ENCODE data around the gene DCX. TPM values are rescaled to one million over a fixed set of nuclear protein-coding genes. Genes with fewer than 3 reads are reported as not detected.
"Not testable (repeated sequence)": the region's sequence is repeated elsewhere in the genome, so short reads cannot be mapped to it uniquely, and the experiment has no call there.

The DCX gene
- total and polyA plus RNA-seq, 2 of the 4 experiments (the other 2 are of a cell fraction), result not detected

DNA sequence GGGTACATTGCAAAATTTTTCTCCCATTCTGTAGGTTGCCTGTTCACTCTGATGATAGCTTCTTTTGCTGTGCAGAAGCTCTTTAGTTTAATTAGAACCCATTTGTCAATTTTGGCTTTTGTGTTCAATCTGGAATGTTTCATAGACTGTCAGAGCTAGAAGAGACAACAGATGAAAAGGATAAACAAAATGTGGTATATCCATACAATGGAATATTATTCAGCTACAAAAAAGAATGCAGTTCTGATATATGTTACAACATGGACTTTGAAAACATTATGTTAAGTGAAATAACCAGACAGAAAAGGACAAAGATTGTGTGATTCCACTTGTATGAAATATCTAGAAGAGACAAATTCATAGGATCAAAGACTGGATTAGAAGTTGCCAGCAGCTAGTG lies 65.8 kb downstream of the DCX start:
- H3K4me1 ChIP-seq (ENCODE audit: control insufficient read depth, insufficient read depth, low read length); CTCF ChIA-PET; H3K23ac ChIP-seq (ENCODE audit: low read depth, low read length); H3K56ac ChIP-seq (ENCODE audit: extremely low read depth, insufficient read depth, low read length); H3K4ac ChIP-seq (ENCODE audit: low read depth, low read length); ATAC-seq (ENCODE audit: low read depth); H3K36me3 ChIP-seq (ENCODE audit: control insufficient read depth, insufficient read depth, low read length); H4K91ac ChIP-seq (ENCODE audit: insufficient read depth, low read depth, low read length); H3K4me2 ChIP-seq (ENCODE audit: low read depth, low read length); H2BK120ac ChIP-seq (ENCODE audit: low read depth, low read length); H3K27ac ChIP-seq (ENCODE audit: insufficient read depth, low read length); POLR2A ChIA-PET (ENCODE audit: unreplicated experiment); H3K14ac ChIP-seq (replicated peaks; ENCODE audit: low read depth, low read length); H3K27me3 ChIP-seq (ENCODE audit: control insufficient read depth, insufficient read depth, low read length); H4K8ac ChIP-seq (ENCODE audit: low read depth in 2 of 2, low read length in 2 of 2); H3K18ac ChIP-seq (ENCODE audit: low read depth, low read length); H2AK9ac ChIP-seq (replicated peaks; ENCODE audit: low read depth, low read length, poor library complexity); in situ Hi-C loops (cut with MboI; ENCODE audit: low sequenced_read_pairs); H3K9ac ChIP-seq (ENCODE audit: low read depth, low read length); intact Hi-C loops (cut with micrococcal nuclease); H2AFZ ChIP-seq (replicated peaks; ENCODE audit: low read length, poor library complexity); H3K79me1 ChIP-seq (ENCODE audit: low read depth in 1 of 2, low read length in 2 of 2); H2BK15ac ChIP-seq (ENCODE audit: low read depth, low read length); H4K5ac ChIP-seq (ENCODE audit: low read depth, low read length); H2BK20ac ChIP-seq (ENCODE audit: low read depth, low read length); BruUV-seq (replicated peaks); H3K9me3 ChIP-seq (ENCODE audit: control insufficient read depth, insufficient read depth, low read length); H3K9me1 ChIP-seq (ENCODE audit: insufficient read depth, low read length); H2AK5ac ChIP-seq (ENCODE audit: low read depth, low read length); DNase-seq; dilution Hi-C loops (cut with HindIII; ENCODE audit: low sequenced_read_pairs, unreplicated experiment); H3K4me3 ChIP-seq (ENCODE audit: insufficient read depth, low read depth, low read length); H4K20me1 ChIP-seq (ENCODE audit: insufficient read depth, low read length); H2BK5ac ChIP-seq (ENCODE audit: low read depth, low read length, poor library complexity, severe bottlenecking): not testable (repeated sequence)

All from IMR-90 (cell line).